ENCODE data around the gene GAREM2. TPM values are rescaled to one million over a fixed set of nuclear protein-coding genes. Genes with fewer than 3 reads are reported as not detected.

Gene GAREM2
- total RNA-seq, 1 donor from 2014 or later: 4.4 TPM

GRCh38 chr2:26148501-26148900 lies 24.4 kb upstream of the GAREM2 start:
- no peak overlapping the region for H3K27ac ChIP-seq

GRCh38 chr2:26150243-26150642 lies 22.6 kb upstream of the GAREM2 start:
- Histone ChIP-seq H3K9me3 (no peaks in the 10 kb centered on the region), H3K4me1 (no peaks in the 10 kb centered on the region), H3K36me3 (no peaks in the 10 kb centered on the region), H3K27ac (no peak overlapping the region), H3K27me3 (no peaks in the 10 kb centered on the region), H3K4me3 (no peak overlapping the region)
- intact Hi-C loops (cut with DNase I): no loop called here
- no peak for DNase-seq (ENCODE audit: extremely low spot score in 2 of 2)
- TF ChIP-seq POLR2AphosphoS5 (IDR thresholded peaks at IDR 0.05; ENCODE audit: insufficient read depth in 1 of 2, low read depth in 1 of 2): no peak

More at GRCh38 chr2:26148501-26148900, 24.4 kb upstream of the GAREM2 start:
- intact Hi-C loops (cut with DNase I): loop anchor here (10.0 kb wide), 1 partner anchor 194 kb away; no protein-coding TSS in a partner anchor
- H3K36me3 ChIP-seq: no peaks in the 10 kb centered on the region
- no peaks in the 10 kb centered on the region for H3K27me3 ChIP-seq
- H3K4me1 ChIP-seq: no peaks in the 10 kb centered on the region
- no peak for DNase-seq (ENCODE audit: extremely low spot score in 2 of 2)
- no peaks in the 10 kb centered on the region for H3K9me3 ChIP-seq
- TF ChIP-seq POLR2AphosphoS5 (IDR thresholded peaks at IDR 0.05; ENCODE audit: insufficient read depth in 1 of 2, low read depth in 1 of 2): no peak
- TF ChIP-seq POLR2A (IDR thresholded peaks at IDR 0.05): no peak
- TF ChIP-seq CTCF (IDR thresholded peaks at IDR 0.05): no peak
- no peak overlapping the region for H3K4me3 ChIP-seq

GRCh38 chr2:26157580-26157979 lies 15.3 kb upstream of the GAREM2 start:
- no peak for DNase-seq (ENCODE audit: extremely low spot score in 2 of 2)

GRCh38 chr2:26161926-26162325 lies 11.0 kb upstream of the GAREM2 start:
- Histone ChIP-seq H3K9me3 (no peaks in the 10 kb centered on the region), H3K4me3 (no peak overlapping the region), H3K36me3 (no peaks in the 10 kb centered on the region), H3K27me3 (no peaks in the 10 kb centered on the region), H3K4me1 (no peaks in the 10 kb centered on the region), H3K27ac (no peak overlapping the region)
- TF ChIP-seq POLR2A (IDR thresholded peaks at IDR 0.05): no peak
- TF ChIP-seq POLR2AphosphoS5 (IDR thresholded peaks at IDR 0.05; ENCODE audit: insufficient read depth in 1 of 2, low read depth in 1 of 2): no peak
- no peak for TF ChIP-seq CTCF (IDR thresholded peaks at IDR 0.05)
- no peak for DNase-seq (ENCODE audit: extremely low spot score in 2 of 2)
- intact Hi-C loops (cut with DNase I): no loop called here

More at GRCh38 chr2:26157580-26157979, 15.3 kb upstream of the GAREM2 start:
- no peak overlapping the region for H3K27ac ChIP-seq
- H3K9me3 ChIP-seq: no peaks in the 10 kb centered on the region
- no peaks in the 10 kb centered on the region for H3K27me3 ChIP-seq
- H3K4me3 ChIP-seq: no peak overlapping the region
- no peaks in the 10 kb centered on the region for H3K4me1 ChIP-seq
- TF ChIP-seq POLR2AphosphoS5 (IDR thresholded peaks at IDR 0.05; ENCODE audit: insufficient read depth in 1 of 2, low read depth in 1 of 2): no peak
- no peak for TF ChIP-seq POLR2A (IDR thresholded peaks at IDR 0.05)
- TF ChIP-seq CTCF (IDR thresholded peaks at IDR 0.05): no peak
- intact Hi-C loops (cut with DNase I): no loop called here
- no peaks in the 10 kb centered on the region for H3K36me3 ChIP-seq

- H3K9me3 ChIP-seq: no peaks in the 10 kb centered on the region
- no peaks in the 10 kb centered on the region for H3K4me1 ChIP-seq
- no peaks in the 10 kb centered on the region for H3K27me3 ChIP-seq
- intact Hi-C loops (cut with DNase I): no loop called here
- no peak overlapping the region for H3K4me3 ChIP-seq
- no peak for DNase-seq (ENCODE audit: extremely low spot score in 2 of 2)
- TF ChIP-seq POLR2A (IDR thresholded peaks at IDR 0.05) (no peak), CTCF (IDR thresholded peaks at IDR 0.05) (no peak), POLR2AphosphoS5 (IDR thresholded peaks at IDR 0.05; ENCODE audit: insufficient read depth in 1 of 2, low read depth in 1 of 2) (no peak)
- no peaks in the 10 kb centered on the region for H3K36me3 ChIP-seq
- no peak overlapping the region for H3K27ac ChIP-seq
Observed at GRCh38 chr2:26162963-26163362, 9.9 kb upstream of the GAREM2 start.
